H1 (cell line): ENCODE results near the gene KMT2A. TPM values are rescaled to one million over a fixed set of nuclear protein-coding genes. Genes with fewer than 3 reads are reported as not detected.

Source experiments
- GTF2F1 ChIP-seq: IDR thresholded peaks from 2 replicates; pipeline ENCODE4 v1.6.1; 2012; ENCODE audit warnings: low read depth, low read length, improper control_type of control experiment, borderline replicate concordance
- SIN3A ChIP-seq, 2 experiments: IDR thresholded peaks in 1 of 2; conservative IDR thresholded peaks in 1 of 2; 2 replicates each; pipeline ENCODE4 v1.6.1; 2011 to 2012; ENCODE audit warnings: low read length in 2 of 2, improper control_type of control experiment in 1 of 2, low read depth in 1 of 2, mild to moderate bottlenecking in 1 of 2
- polyA plus RNA-seq, 7 experiments: library from polyadenylated mRNA; depleted of rRNA in 3 of 7; stranded (reverse) in 5 of 7; unstranded in 2 of 7; fragments of >200 nt in 5 of 7; fragments of 200-250 nt in 2 of 7; gene quantifications; 1 replicate in 5 of 7; 2 replicates in 1 of 7; 4 replicates in 1 of 7; pipeline versions ENCODE4 v1.2.1 to v1.2.3, GENCODE V29; 2011 to 2013; ENCODE audit warnings: missing spikeins in 2 of 7, mixed read lengths in 2 of 7
- total RNA-seq: library from RNA; stranded (reverse); fragmentation: NEBNext Ultra II Directional; extraction: Animal tissue kit (Norgen Biotek cat#: 25700); gene quantifications from 2 replicates; pipeline ENCODE4 v1.2.1, GENCODE V29; 2021

The KMT2A gene
- total and polyA plus RNA-seq, 2 of the 8 experiments (the other 6 are each of a cell fraction or from before 2014, with no cell fraction given): 35.9 to 62.1 TPM

DNA sequence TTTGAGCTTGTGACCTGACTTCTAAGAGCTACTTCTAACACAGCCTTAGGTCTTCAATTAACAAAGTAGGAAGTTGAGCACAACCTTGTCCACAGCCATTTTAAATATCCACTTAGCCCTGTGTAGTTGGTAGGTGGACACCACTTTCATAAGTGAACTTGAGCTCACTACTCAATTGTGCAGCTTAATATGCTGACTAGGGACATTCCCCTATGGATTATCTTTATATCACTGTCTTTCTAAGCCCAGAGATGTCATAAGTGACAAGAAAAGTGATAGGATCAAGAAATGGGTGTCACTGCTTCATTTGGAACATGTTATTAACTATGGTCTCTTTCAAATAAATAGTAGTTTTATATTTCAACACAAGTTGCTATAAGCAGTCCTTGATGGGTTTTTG is 38.8 kb upstream of the KMT2A start (continued):
- TF ChIP-seq GTF2F1 (no peak), SIN3A (conservative IDR thresholded peaks at IDR 0.05 in 1 of 2, IDR thresholded peaks at IDR 0.05 in 1 of 2; ENCODE audit: low read depth in 1 of 2, low read length in 2 of 2) (no peak)
